HepG2 (cell line): ENCODE data around the gene SPRED2. TPM values are rescaled to one million over a fixed set of nuclear protein-coding genes. Genes with fewer than 3 reads are reported as not detected.

Source experiments
- FOXK2 ChIP-seq: fragments of 450-650 bp; IDR thresholded peaks from 2 replicates; pipeline ENCODE4 v1.6.1; 2016
- GTF2F1 ChIP-seq: fragments of 150-350 bp; IDR thresholded peaks from 2 replicates; pipeline ENCODE4 v1.6.1; 2014; ENCODE audit warnings: low read length
- HBP1 ChIP-seq: IDR thresholded peaks from 2 replicates; pipeline ENCODE4 v1.6.1; 2016; ENCODE audit warnings: low read depth, control low read depth
- KAT2B ChIP-seq: fragments of 150-350 bp; IDR thresholded peaks from 2 replicates; pipeline ENCODE4 v1.6.1; 2014; ENCODE audit warnings: low read depth, low read length, borderline replicate concordance
- MNT ChIP-seq: fragments of 450-650 bp; IDR thresholded peaks from 2 replicates; pipeline ENCODE4 v1.6.1; 2016
- MXI1 ChIP-seq: IDR thresholded peaks from 3 replicates; pipeline ENCODE4 v1.6.1; 2012; ENCODE audit warnings: low read depth, low read length, inconsistent platforms, borderline replicate concordance
- MYPOP ChIP-seq: sonication (generic); formaldehyde crosslinking; IDR thresholded peaks from 2 replicates; pipeline ENCODE4 v1.8.1; 2023; ENCODE audit warnings: mild to moderate bottlenecking, moderate library complexity, missing genetic modification reagents
- ONECUT2 ChIP-seq: sonication (generic); formaldehyde crosslinking; IDR thresholded peaks from 2 replicates; pipeline ENCODE4 v1.4.0; 2020; ENCODE audit warnings: missing genetic modification reagents
- RXRB ChIP-seq: IDR thresholded peaks from 2 replicates; pipeline ENCODE4 v1.6.1; 2016; ENCODE audit warnings: borderline replicate concordance, missing genetic modification reagents, missing compliant biosample characterization
- SIN3A ChIP-seq: IDR thresholded peaks from 2 replicates; pipeline ENCODE4 v1.6.1; 2011; ENCODE audit warnings: low read depth, mild to moderate bottlenecking, control low read depth, low read length, borderline replicate concordance
- SKI ChIP-seq: fragments of 450-650 bp; IDR thresholded peaks from one replicate; pipeline ENCODE4 v1.6.1; 2018; ENCODE audit warnings: mild to moderate bottlenecking; ENCODE audit not compliant: partially characterized antibody
- SMAD1 ChIP-seq: sonication (generic); formaldehyde crosslinking; IDR thresholded peaks from 2 replicates; pipeline ENCODE4 v1.4.0; 2020; ENCODE audit warnings: missing genetic modification reagents, low read depth, mild to moderate bottlenecking, borderline replicate concordance
- SYNCRIP ChIP-seq: fragments of 200-400 bp; formaldehyde crosslinking; IDR thresholded peaks from 2 replicates; pipeline ENCODE4 v1.6.1; 2018; ENCODE audit warnings: mild to moderate bottlenecking, low read depth, low read length; ENCODE audit not compliant: insufficient read depth
- THYN1 ChIP-seq: sonication (generic); formaldehyde crosslinking; IDR thresholded peaks from 2 replicates; pipeline ENCODE4 v1.8.1; 2023; ENCODE audit warnings: low read depth, mild to moderate bottlenecking, moderate library complexity, missing genetic modification reagents, borderline replicate concordance
- TP53 ChIP-seq: sonication (generic); formaldehyde crosslinking; conservative IDR thresholded peaks from 2 replicates; pipeline ENCODE4 v1.4.0; 2020; ENCODE audit warnings: missing genetic modification reagents
- ZFX ChIP-seq: sonication (generic); formaldehyde crosslinking; IDR thresholded peaks from 2 replicates; pipeline ENCODE4 v1.4.0; 2020; ENCODE audit warnings: mild to moderate bottlenecking, low read depth, missing genetic modification reagents, moderate library complexity
- ZNF335 ChIP-seq: sonication (generic); formaldehyde crosslinking; IDR thresholded peaks from 2 replicates; pipeline ENCODE4 v1.4.0; 2020; ENCODE audit warnings: missing genetic modification reagents
- ZNF510 ChIP-seq: sonication (generic); formaldehyde crosslinking; IDR thresholded peaks from 2 replicates; pipeline ENCODE4 v1.4.0; 2020; ENCODE audit warnings: low read depth, mild to moderate bottlenecking, missing genetic modification reagents
- ZNF556 ChIP-seq: sonication (generic); formaldehyde crosslinking; IDR thresholded peaks from 2 replicates; pipeline ENCODE4 v1.4.0; 2020; ENCODE audit warnings: mild to moderate bottlenecking, missing genetic modification reagents, borderline replicate concordance
- ZNF609 ChIP-seq: sonication (generic); formaldehyde crosslinking; IDR thresholded peaks from 2 replicates; pipeline ENCODE4 v1.4.0; 2020; ENCODE audit warnings: mild to moderate bottlenecking, missing genetic modification reagents, borderline replicate concordance
- ZNF644 ChIP-seq: IDR thresholded peaks from 2 replicates; pipeline ENCODE4 v1.6.1; 2016; ENCODE audit warnings: low read depth
- polyA plus RNA-seq, 8 experiments: library from polyadenylated mRNA; depleted of rRNA in 3 of 8; stranded (reverse) in 7 of 8; unstranded in 1 of 8; fragments of >200 nt; fragmentation: Illumina TruSeq in 4 of 8; extraction: Trizol in 4 of 8; gene quantifications; 2 replicates each; pipeline versions ENCODE4 v1.2.1 to v1.2.3, GENCODE V29; 2011 to 2016; ENCODE audit warnings: low read depth in 4 of 8, missing spikeins in 1 of 8, mixed read lengths in 1 of 8; ENCODE audit not compliant: insufficient read depth in 1 of 8
- total RNA-seq, 5 experiments: library from RNA; depleted of rRNA; stranded (reverse); fragments of >200 nt; fragmentation: Illumina TruSeq; extraction: Trizol; gene quantifications; 2 replicates each; pipeline ENCODE4 v1.2.3, GENCODE V29; 2016; ENCODE audit warnings: low read depth in 1 of 5

SPRED2 gene
- total and polyA plus RNA-seq, 2 of the 13 experiments (the other 11 are each of a cell fraction or from before 2014, with no cell fraction given): 13.0 to 37.0 TPM

GRCh38 chr2:65363879-65364666, 68.3 kb downstream of the SPRED2 start (continued):
- no peak for TF ChIP-seq ZNF609
- no peak for TF ChIP-seq SMAD1 (CRISPR knock-in tag)
- no peak for TF ChIP-seq MYPOP (CRISPR knock-in tag)
- TF ChIP-seq GTF2F1: no peak
- TF ChIP-seq FOXK2: no peak
- no peak for TF ChIP-seq ZFX
- TF ChIP-seq THYN1: no peak
- TF ChIP-seq SYNCRIP: no peak
- TF ChIP-seq ZNF644 (CRISPR knock-in tag): peak; percentile 80
- TF ChIP-seq ZNF510 (CRISPR knock-in tag): no peak
- TF ChIP-seq ONECUT2 (CRISPR knock-in tag): 0 out of 2 replicates have a peak, but pooled peaks have one; percentile 31
- TF ChIP-seq MXI1: peak; percentile 27; the same call in 1 of the 3 replicates
- no peak for TF ChIP-seq ZNF556 (CRISPR knock-in tag)
- TF ChIP-seq ZNF335 (CRISPR knock-in tag): no peak
- 0 out of 2 replicates have a peak, but pooled peaks have one; percentile 47 for TF ChIP-seq HBP1 (CRISPR knock-in tag)
- no peak for TF ChIP-seq SIN3A
- TF ChIP-seq SKI: no peak
- TF ChIP-seq KAT2B: peak; percentile 82; the same call in 1 of the 2 replicates
- no peak for TF ChIP-seq TP53 (CRISPR knock-in tag)
- 0 out of 2 replicates have a peak, but pooled peaks have one; percentile 16 for TF ChIP-seq RXRB (CRISPR knock-in tag)
- TF ChIP-seq MNT: 0 out of 2 replicates have a peak, but pooled peaks have one; percentile 32
